ENCODE data around the gene ZBTB42.

DNA sequence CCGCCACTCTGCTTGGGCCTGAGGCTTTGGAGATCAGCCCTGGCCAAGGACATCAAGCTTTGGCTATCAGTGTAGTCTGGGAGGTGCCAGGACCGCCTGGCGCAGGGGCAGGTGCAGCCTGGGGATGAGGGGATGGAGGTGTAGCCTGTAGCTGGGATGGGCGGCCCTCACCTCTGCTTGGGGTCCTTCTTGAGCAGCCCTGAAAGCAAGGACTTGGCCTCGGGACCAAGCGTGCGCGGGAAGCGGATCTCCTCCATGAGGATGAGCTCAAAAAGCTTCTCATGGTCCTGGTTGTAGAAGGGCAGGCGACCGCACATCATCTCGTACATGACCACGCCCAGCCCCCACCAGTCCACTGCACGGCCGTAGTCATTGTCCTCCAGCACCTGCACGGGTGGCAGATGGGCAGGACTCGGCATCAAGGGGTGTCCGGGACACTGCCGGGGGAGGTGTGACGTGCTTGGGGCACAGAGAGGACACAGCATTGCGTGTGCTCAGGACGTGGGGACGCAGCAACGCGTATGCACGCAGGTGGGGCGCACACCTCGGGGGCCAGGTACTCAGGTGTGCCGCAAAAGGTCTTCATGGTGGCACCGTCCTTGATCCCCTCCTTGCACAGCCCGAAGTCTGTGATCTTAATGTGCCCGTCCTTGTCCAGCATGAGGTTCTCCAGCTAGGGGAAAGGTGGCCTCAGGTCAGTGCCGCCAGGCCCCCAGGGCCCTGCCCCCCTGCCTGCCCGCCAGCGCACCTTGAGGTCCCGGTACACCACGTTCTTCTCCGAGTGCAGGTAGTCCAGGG lies 28.0 kb upstream of the ZBTB42 start:
- TF ChIP-seq JUND (IDR thresholded peaks at IDR 0.05) (no peak), CTCF (IDR thresholded peaks at IDR 0.05) (no peak), REST (IDR thresholded peaks at IDR 0.05; ENCODE audit: low read depth, low read length) (no peak), YY1 (IDR thresholded peaks at IDR 0.05; ENCODE audit: low read depth) (no peak), TAF1 (IDR thresholded peaks at IDR 0.05; ENCODE audit: borderline replicate concordance, low read depth, low read length) (no peak), NFIC (IDR thresholded peaks at IDR 0.05; ENCODE audit: borderline replicate concordance) (no peak), RXRA (IDR thresholded peaks at IDR 0.05; ENCODE audit: borderline replicate concordance, low read depth) (no peak), EP300 (IDR thresholded peaks at IDR 0.05; ENCODE audit: borderline replicate concordance in 1 of 2, low read depth in 1 of 2, low read length in 1 of 2) (no peak), GATA2 (CRISPR knock-in tag; IDR thresholded peaks at IDR 0.05) (no peak), SIN3A (IDR thresholded peaks at IDR 0.05; ENCODE audit: borderline replicate concordance, low read depth, low read length) (no peak), IRF3 (IDR thresholded peaks at IDR 0.05; ENCODE audit: low read depth, low read length) (no peak), POLR2AphosphoS5 (IDR thresholded peaks at IDR 0.05; ENCODE audit: low read depth, low read length) (no peak), CHD2 (IDR thresholded peaks at IDR 0.05; ENCODE audit: low read length, partially characterized antibody) (no peak)
